NCI-H774 (cell line): ENCODE measurements around the gene REXO2.
A peak's percentile ranks its signal among the peaks of the same experiment; 100 is the strongest.

Experiments
- DNase-seq: peaks from one replicate; lab custom pipeline; 2025; lab: John Stamatoyannopoulos, UW

The REXO2 gene

DNA sequence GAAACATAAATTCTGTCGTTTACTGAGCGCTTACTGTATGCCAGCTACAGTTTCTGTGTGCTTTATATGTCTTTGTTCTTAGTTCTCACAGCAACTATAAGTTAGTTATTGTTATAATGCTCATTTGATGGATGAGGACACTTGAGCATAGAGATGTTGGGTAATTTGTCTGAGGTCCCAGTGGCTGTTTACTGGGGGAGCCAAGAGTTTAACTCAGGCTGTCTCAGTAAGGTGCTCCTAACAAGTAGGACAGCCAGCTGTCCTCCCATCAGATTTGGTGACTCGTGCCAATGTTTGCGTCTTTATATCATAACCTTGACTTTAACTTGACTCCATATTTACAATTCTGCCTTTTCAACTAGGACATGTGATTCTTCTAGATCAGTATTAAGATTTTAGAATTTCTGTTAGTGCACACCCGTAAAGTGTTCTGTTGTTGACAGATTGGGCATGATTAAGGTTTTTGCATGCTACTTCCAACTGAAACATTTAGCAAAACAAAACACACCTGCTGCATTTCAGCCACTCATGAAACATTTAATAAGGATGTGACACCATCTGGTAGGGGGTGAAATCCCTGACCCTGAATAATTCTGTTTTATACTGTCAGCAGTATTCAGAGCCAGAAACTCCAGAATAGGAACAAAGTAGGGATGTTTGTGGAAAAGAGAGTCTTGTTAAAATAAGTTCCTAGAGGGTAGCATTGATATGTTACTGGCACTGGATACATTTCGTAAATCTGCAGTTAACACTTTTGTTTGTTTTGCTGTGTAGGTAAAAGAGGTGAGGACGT is 1.9 kb downstream of the REXO2 start:
- DNase-seq = peak; percentile 52

GRCh38 chr11:114441921-114442320 is 2.7 kb downstream of the REXO2 start:
- DNase-seq = no peak

DNA sequence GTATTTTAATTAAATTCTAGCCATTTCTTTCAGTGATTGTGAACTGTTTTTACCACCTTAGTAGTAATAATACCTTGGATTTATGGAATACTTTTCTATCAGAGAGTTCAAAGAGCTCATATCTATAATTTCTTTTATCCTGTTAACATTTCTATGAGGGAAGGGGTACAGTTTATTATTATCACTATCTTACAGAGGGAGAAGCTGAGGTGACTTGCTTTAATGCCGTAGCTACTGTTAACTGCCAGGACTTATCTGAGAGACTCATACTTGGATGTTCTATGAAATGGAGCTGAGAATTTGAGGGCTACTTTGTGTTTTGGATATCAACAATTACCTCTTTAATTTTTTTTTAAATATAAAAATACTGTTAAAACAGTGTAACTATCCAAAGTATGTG is 3.3 kb downstream of the REXO2 start:
- DNase-seq = no peak

GRCh38 chr11:114447444-114447843 is 8.2 kb downstream of the REXO2 start:
- DNase-seq = no peak

GRCh38 chr11:114447892-114448291 is 8.6 kb downstream of the REXO2 start:
- DNase-seq = no peak

DNA sequence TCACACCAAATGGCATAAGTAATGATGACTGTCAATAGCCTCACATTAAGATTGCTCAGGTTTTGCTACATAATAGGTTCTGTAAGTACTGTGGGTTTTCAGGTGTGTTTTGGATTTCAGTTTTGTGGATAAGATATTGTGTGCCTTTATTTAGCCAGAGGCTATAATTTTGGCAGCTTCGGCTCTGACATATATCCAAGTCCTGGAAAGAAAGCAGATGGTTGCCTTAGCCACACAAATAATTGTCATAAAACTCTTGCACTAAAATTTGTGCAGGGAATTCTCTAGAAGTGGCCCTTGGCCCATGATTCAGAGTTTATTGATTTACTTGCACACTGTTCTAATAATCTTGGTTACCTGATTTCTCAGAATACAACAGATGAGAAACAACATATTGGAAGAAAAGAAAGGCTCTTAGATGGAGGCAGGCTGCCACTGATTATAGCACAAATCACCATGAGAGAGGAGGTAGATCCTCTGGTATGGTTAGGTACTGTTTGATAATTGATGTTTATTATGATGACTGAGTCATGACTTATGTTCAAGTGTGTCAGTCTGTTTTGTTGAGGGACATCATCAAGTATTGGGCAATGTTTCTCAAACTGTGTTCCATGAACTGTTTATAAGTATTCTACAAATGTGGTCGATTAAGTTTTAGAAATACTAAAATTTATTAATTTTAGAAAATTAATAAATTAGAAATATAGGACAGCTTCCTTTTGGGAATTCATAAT is 9.6 kb downstream of the REXO2 start:
- DNase-seq = no peak

- no peak for DNase-seq
Measured at GRCh38 chr11:114449845-114450244, 10.6 kb downstream of the REXO2 start.

DNA sequence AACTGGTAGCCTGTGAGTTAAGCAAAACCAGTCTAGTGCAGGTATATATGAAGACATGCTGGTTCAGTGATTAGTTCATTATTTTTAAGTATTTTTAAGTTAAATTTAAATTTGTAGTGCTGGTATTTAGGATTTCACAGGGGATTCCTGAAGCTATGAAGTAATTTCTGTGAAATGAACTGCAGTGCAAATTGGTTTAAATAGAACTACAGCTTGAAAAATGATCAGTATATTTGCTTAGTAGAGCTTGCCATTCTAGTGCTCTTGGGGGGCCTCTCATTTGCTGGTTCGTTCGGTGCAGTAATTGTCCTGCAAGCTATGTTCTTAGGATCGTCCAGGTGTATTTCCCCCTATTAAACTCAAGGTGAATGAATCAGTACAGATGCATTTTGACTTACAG is 13.1 kb downstream of the REXO2 start:
- DNase-seq = no peak

- no peak for DNase-seq
Measured at GRCh38 chr11:114463999-114464398, 24.7 kb downstream of the REXO2 start.

DNA sequence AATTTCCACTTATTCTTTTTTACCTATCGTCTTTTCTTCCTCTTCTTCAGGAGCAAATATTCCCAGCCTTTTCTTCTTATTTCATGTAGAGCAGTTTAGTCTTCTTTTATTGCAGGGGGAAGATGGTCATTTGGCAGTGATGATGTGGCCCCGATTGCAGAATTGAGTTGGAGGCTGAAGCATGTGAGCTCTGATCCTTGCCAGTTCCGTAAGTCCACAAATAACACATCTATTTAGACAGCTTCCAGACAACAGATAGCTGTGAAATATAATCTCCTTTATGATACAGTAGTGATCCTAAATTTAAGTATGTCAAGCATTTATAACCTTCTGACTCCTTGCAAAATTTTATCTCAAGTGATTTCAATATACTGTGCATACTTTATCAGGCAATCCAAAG is 27.5 kb downstream of the REXO2 start:
- DNase-seq = no peak

GRCh38 chr11:114472661-114473060 is 33.4 kb downstream of the REXO2 start:
- DNase-seq = no peak

- DNase-seq = no peak
Measured at GRCh38 chr11:114478001-114478410, 38.7 kb downstream of the REXO2 start.

GRCh38 chr11:114478768-114479167 is 39.5 kb downstream of the REXO2 start:
- no peak for DNase-seq

- no peak for DNase-seq
Measured at GRCh38 chr11:114479331-114479730, 40.1 kb downstream of the REXO2 start.

- no peak for DNase-seq
Measured at GRCh38 chr11:114482114-114482513, 42.8 kb downstream of the REXO2 start.

DNA sequence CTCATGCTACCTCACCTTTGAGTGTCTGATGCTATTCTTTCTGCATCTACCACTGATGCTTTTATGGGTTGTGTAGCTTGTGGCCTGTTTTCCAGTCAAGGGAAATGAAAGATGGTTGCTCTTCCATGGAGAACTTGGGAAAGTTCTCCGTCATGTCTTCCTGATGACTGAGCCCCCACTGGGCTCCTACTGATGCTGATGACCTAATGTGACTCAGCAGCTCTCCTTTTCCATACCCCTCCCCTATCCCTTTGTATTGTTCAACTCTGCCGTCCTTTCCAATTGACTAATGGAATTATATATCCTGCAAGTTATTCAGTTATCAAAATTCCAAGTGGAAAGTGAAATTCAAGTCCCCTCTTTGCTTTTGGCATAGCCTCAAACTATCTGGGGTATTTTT is 44.7 kb downstream of the REXO2 start:
- DNase-seq = no peak

GRCh38 chr11:114496915-114497314 is 57.6 kb downstream of the REXO2 start:
- DNase-seq = no peak

DNA sequence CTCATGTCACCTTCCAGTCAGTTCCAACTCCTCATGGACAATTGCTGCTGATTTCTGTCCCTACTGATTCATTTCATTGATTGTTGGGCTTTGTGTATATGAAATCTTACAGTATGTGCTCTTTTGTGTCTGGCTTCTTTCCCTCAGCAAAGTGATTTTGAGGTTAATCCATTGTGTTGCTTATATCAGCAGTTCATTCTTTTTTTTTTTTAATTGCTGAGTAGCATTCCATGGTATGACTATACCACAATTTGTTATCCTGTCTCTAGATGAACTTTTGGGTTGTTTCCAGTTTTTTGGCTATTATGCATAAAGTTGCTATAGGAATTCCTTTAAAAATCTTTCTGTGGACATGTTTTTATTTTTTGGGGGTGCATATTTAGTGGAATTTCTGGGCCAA is 60.5 kb downstream of the REXO2 start:
- no peak for DNase-seq
